NCI-H2227 (cell line): ENCODE data around the gene PLBD2.

ENCODE experiments used
- DNase-seq: peaks from one replicate; lab custom pipeline; 2025; ENCODE audit not compliant: unreplicated experiment; lab: John Stamatoyannopoulos, UW

The PLBD2 gene, protein sequence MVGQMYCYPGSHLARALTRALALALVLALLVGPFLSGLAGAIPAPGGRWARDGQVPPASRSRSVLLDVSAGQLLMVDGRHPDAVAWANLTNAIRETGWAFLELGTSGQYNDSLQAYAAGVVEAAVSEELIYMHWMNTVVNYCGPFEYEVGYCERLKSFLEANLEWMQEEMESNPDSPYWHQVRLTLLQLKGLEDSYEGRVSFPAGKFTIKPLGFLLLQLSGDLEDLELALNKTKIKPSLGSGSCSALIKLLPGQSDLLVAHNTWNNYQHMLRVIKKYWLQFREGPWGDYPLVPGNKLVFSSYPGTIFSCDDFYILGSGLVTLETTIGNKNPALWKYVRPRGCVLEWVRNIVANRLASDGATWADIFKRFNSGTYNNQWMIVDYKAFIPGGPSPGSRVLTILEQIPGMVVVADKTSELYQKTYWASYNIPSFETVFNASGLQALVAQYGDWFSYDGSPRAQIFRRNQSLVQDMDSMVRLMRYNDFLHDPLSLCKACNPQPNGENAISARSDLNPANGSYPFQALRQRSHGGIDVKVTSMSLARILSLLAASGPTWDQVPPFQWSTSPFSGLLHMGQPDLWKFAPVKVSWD

DNA sequence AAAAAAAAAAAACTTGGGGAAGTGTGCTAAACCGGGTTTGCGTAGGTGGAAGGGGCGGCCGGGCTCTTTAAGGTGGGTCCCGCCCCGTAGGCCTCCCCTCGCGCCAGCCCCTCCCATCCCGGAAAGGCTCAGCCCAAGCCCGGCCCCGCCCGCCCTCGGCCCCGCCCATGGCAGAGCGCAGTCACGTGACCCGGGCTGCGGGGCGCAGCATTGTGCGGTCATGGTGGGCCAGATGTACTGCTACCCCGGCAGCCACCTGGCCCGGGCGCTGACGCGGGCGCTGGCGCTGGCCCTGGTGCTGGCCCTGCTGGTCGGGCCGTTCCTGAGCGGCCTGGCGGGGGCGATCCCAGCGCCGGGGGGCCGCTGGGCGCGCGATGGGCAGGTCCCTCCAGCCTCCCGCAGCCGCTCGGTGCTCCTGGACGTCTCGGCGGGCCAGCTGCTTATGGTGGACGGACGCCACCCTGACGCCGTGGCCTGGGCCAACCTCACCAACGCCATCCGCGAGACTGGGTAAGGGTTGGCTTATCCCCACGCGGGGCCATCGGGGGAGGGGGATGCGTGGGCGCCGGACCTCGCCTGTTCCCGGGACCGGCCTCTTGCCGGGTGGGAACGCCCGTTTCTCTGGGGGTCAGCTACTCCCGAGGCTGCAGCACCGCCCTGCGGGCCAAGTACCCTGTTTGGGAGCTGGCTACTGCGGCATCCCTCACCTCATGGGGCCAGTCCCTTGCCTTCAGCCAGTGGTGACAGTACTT, at the start of gene PLBD2:
TSS of gene PLBD2 (plus strand) at position 207 of the 752 bp plus-strand sequence. CDS start at position 221, 14 bp downstream.
- DNase-seq, result peak; percentile 94

DNA sequence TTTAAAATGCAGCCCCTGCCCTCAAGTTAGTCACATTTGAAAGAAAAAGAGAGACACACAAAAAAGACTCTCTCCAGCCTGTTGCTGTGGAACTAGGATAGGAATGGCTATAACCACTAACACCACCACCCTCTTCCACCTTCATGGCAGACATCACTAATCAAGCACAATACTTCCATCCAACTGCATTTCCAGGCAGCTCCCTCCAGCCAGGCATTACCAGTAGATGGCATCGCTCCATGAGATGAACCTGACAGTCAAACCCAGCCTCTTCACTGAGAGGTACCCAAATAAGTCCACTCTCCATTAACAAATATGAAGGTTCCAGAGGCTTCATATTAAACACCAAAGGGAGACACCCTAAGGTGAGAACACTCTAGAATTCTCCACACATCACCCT, 47.9 kb upstream of the PLBD2 start:
- DNase-seq, result no peak

DNA sequence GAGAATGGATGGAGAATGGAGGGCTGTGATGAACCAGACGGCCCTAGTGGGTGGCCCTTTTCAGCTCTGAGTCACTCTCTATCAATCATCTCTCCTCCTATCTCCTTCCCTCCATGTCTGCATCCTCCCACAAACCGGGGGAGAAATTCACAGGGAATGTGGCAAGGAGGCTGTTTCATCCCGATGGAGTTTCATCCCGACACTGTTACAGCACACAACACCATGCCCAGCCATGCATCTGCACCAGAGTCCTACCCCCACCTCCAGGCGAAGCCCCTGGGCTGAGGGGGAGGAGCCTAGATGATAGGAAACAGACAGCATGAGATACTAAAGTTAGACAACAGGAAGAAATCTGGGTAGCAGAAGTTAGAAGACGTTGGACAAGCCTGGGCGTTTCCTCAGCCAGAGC, 44.3 kb upstream of the PLBD2 start:
- no peak for DNase-seq

DNA sequence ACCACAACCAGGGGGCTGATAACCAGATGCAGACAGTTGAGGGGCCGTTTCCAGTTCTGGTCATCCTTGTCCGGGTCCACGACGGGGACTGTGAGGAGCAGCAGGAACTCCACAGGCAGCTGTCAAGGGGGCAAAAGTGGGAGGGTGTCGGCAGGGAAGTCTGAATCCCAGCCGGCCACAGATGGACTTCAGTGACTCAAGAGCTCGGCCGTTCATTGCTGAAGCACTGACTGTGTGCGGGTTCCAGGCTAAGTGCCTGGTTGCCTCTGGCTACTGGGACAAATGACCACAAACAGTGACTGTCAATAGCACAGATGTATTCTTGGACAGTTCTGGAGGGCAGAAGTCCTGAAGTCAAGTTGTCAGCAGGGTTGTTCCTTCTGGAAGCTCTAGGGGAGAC, 43.0 kb upstream of the PLBD2 start:
- DNase-seq, result no peak

DNA sequence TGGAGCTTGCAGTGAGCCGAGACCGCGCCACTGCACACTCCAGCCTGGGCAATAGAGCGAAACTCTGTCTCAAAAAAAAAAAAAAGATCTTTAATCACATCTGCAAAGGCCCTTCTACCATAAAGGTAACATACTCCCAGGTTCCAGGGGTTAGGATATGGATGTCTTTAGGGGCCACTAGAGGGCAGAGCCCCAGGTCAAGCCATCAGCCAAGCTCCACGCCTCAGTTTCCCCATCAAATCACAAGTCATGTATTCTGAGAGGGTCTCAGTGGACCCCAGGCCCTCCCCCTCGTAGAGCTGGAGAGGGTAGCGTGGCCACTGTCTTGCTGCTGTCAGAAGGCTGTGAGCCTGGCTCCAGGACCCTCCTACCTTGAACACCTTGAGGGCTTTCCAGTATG, 42.2 kb upstream of the PLBD2 start:
- DNase-seq, result no peak

DNA sequence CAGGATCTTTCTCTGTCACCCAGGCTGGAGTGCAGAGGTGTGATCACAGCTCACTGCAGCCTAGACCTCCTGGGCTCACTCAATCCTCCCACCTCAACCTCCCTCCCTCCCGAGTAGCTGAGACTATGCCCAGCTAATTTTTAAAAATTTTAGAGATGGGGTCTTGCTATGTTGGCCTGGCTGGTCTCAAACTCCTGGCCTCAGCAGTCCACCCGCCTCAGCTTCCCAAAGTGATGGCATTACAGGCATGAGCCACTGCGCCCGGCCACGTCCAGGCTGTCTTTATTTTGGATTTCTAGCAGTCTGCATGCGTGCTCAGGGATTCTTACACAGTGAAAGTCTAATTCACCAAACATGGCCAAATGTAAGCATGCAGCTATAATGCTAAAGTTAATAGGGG, 41.3 kb upstream of the PLBD2 start:
- no peak for DNase-seq

DNA sequence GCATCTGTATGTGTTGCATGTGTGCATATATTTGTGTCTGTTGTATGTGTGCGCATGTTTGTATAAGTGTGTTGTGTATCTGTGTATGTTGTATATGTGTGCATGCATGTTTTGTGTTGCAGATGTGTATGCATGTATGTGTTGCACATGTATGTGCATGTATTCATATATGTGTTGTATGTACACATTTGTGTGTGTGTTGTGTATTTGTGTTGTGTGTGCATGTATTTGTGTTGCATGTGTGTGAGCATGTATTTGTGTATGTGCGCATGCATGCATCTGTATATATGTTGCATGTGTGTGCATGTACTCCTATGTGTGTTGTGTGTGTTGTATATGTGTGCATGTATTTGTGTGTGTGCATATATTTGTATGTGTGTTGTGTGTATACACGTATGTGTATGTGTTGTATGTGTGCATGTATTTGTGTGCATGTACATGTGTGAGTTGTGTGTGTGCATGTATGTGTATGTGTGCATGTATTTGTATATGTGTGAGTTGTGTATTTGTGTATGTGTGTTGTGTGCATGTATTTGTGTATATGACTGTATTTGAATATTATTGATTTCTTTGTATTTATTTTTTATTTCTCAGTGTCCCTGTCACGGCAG, 40.2 kb upstream of the PLBD2 start:
- DNase-seq, result no peak

DNA sequence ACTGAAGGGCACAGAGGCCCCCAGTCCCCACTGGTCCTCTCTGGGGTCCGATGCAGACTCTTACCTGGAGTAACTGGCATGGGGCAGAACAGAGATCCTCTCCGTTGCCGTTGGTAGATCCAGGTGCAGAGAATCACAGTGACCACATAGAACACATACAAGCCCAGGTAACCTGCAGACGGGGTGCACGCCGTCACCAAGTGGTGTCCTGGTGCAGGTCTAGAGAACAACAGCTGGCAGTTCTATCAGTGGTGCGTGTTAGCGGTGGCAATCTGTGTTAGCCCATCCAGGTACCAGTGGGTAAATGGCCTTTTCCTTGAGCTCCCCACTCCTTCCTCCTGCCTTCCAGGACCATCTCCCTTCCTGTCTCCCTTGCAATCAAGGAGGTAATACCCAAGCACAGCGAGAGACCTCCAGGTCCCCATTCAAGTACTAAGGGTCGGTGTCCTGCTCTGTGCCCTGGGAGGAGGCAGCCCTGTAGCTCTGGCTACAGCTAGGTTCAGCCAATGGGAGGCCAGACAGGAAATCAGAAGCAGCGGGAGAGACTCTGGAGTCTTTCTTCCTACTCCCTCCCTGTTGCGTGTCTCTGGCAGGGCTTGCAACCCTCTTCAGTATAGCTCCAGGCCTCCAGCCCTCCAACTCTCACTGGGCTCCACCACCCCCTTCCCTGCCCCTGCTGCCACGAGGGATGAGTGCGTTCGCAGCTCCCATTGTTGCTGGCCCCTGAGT, 39.3 kb upstream of the PLBD2 start:
- DNase-seq, result no peak

DNA sequence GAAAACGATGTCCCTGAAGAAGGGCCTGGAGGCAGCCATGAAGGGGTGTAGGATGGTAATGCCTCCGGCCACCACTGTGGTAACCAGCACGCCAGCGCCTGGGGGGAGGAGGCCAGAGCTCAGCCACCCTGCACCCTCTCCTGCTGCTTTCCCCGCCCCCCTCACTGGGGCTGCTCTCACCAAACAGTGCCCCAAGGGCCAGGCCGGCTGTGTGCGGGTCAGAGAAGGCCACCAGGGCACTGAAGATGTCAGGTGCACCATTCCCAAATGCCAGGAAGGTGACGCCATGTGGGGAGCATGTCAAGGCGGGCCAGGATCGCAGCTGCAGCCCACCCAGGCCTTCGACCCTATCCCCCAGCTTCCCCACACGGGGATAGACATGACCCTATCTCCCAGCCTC, 38.0 kb upstream of the PLBD2 start:
- DNase-seq, result no peak

DNA sequence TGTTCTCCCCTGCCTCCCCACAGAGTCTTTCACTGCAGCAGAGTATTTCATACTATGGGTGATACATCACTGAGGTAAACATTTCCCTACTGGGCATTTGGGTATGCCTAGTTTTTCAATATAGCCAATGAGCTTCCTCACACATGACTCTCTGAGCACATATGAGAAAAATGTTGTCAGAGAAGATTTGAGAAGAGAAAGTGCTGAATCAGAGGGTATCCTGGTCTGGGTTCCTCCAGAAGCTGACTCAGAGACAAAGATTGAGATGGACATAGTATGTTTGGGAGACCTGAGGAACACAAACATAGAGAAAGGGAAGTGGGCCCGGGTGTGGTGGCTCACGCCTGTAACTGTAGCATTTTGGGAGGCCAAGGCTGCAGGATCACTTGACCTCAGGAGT, 36.0 kb upstream of the PLBD2 start:
- no peak for DNase-seq

DNA sequence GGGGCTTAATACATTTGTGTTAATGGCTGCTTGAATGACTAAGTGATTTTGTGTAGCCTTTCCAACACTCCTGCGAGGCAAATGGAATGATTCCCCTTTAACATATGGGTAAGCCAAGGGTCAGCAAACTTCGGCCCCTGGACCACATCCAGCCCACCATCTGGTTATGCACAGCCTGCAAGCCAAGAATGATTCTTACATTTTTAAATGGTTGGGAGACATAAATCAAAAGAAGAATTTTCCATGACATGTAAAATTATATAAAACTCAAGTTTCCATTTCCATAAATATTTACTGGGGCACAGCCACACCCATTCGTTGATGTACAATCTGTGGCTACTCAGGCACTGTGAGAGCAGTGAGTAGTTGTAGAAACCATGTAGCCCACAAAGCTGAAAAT, 32.5 kb upstream of the PLBD2 start:
- DNase-seq, result no peak

DNA sequence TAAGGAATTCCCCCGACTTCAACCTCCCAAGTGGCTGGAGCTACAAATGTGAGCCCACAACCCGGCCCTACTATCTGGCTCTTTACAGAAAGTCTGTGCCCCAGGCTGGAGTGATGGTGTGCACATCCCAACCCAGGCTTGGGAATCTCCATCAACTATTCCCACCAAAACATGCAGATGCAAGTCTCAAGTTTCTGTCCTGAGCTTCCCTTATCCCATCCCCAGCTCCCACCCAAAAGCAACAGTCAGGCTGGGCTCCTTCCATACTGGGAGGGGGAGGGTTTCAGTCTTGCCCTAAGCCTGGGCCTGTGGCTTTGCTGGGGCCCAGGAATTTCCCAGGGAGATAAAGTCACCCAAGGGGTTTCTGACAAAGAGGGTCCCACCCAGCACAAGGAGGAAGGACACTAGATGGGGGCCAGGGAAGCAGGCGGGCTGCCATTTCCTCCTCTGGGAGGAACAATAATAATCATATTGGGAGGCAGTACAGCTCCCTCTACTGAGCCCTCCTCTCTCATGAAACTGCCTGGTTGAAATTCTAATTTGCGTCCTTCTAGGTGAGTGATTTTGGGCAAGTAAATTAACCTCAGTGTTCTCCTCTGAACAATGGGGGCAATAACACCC, 31.5 kb upstream of the PLBD2 start:
- DNase-seq, result no peak

DNA sequence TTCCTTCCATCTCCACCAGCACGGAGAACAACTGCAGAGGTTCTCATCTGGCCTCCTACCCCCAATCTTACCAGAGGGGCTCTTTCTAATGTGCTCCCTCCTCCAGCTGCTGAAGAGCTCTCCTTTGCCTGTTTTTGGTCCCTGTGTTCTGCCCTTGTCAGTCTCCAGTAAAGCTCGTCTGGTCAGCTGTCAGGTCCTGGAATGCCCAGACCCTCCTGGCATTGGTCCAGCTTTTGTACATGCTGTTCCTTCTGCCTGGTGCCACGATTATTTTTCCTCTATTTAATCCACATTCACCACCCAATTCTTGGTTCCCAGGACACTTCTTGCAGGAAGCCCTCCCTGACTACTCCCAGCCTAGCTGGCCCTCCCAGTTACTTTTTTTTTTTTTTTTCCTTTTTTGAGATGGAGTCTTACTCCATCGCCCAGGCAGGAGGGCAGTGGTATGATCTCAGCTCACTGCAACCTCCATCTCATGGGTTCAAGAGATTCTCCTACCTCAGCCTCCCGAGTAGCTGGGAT, 30.0 kb upstream of the PLBD2 start:
- no peak for DNase-seq

DNA sequence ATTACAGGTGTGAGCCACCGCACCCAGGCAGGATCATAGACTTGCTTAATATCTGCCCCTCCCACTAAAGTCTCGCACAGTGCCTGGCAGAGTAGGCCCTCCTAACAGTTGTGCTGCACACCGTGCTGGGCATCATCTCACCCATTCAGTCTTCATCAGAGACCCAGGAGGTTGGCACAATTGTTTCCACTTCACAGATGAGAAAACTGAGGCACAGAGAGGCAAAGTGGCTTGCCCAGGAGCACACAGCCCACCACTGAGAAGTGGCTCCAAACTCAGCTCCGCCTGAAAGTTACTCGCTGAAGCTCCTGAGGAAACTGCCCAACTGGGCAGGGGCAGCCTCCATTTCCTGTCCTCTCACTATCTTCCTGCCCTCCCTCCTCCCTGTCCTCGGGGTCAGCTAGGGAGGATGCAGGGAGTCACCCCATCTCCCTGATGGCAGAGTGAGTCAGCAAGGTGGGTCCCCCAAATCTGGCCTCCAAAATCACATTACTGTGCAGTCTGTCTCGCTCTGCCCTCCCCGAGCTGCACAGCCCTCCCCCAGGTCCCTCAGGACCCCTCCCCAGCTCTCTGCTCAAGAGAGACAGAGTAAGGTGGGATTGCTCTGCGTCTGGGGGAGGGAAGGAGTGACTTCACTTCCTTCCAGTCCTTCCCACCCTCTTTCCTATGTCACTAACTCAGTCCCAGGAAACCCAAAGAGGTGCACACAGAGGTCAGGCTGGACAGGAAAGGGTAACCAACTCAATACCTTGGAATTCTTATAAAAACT, 29.2 kb upstream of the PLBD2 start:
- no peak for DNase-seq

DNA sequence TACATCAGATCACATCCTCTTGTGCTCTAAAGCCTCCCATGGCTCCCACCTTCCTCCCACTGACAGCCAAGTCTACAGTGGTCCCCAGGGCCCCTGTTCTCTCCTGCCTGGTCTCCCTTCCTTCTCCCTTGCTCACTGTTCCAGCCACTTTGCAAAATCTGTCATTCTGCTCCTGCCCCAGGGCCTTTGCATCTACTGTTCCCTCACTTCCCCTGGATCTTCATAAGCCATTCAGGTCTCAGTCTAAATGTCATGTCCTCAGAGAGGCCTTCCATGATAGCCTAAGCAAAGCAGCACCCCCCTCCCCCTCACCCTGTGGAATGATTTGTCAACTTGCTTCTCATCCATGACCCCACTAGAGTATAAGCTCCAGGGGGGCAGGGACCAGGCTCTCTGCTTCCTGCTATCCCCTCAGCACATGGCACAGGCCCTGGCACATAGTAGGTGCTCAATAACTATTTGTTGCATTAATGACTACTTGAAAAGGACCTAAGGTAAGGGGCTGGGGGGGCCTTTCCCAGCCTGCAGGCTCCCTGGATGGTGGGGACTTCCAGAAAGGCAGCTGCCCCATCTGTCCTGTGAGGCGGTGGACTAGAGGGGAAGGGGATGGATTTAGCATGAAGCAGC, 28.5 kb upstream of the PLBD2 start:
- DNase-seq, result no peak

DNA sequence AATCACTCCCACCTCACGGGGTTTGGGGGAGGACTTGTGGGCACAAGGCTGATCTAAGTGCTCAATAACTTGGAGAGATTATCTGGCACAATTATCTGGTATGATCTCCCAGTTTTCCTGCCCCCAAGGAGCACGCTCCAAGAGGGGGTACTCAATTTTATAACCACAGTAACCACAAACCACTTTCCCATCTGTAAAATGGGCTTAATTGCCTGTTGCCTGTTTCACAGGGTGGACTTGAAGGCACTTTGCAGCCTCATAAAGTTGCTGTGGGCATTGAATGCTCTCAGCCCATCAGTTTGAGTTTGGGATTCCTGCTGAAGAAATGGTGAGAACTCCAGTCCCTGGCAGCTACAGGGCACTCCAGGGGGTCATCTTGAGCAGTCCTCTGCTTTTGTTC, 27.9 kb upstream of the PLBD2 start:
- no peak for DNase-seq

DNA sequence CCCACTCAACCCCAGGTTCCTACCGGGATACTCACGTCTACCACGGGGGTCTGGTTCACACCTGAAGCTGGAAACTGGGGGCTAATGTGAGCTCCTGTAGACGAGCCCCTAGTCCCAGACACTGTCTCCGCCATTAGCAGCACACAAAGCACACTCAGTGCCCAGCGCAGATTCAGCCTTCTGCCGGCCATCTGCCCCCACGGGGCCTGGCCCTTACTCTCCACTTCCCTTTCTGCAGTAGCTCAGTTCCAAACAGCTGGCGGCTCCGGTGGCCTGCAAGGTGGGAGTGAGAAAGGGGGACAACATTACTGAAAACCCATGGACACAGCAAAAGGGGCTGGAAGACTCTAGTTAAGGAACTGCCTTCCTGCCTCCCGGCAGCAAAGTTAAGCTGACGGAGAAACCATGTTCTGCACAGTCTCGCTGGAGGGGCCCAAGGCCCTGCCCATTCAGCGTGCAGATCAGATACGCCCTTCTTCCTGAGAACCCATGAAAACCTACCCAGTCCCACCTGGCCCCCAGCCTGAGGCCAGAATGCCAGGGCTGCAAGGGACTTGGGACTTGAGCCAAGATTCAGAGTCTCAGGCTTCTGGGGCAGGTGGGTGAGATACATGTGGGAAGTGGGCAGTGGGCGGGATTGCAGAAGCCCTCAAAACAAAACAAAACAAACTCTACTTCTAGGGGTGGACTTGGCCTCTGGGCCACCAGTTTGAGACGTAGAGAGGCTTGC, 25.5 kb upstream of the PLBD2 start:
- DNase-seq, result no peak

DNA sequence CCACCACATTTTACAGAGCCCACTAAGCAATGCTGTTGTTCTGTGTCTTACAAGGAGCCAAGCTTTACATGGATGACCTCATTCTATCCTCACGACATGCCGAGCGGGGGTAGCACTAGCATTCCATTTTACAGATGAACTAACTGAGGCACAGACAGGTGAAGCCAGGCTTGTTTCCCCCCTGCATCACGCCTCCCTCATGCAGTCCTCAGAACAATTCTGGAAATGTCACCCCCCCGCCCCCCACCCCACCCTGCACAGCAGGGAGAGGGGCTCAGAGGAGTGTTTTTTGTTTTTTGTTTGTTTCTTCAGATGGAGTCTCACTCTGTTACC, 25.0 kb upstream of the PLBD2 start:
- DNase-seq, result no peak
